Kidney tubule cell (primary cell): ENCODE measurements around the gene DCLK2.

ENCODE experiments used
- DNase-seq: peaks from one replicate; pipeline ENCODE4 v3.0.0-alpha.2; 2018; ENCODE audit warnings: low spot score

Gene DCLK2

GRCh38 chr4:150264595-150265161 lies 186.4 kb downstream of the DCLK2 start:
- DNase-seq: no peak

- no peak for DNase-seq
Observed at GRCh38 chr4:150265806-150266205, 187.6 kb downstream of the DCLK2 start.

DNA sequence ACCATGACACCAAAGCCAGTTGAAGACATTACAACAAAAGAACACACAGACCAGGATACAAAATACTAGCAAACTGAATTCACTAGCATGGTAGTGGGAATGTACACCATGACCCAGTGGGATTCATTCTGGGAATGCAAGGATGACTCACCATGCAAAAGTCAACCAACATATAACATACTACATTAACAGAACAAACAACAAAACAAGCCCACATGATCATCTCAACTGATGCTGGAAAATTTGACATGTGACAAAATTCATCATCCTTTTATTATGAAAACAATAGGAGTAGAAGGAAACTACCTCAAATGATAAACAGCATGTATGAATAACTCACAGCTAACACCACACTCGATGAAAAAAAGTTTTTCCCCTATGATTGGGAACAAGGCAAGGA lies 190.2 kb downstream of the DCLK2 start:
- no peak for DNase-seq

DNA sequence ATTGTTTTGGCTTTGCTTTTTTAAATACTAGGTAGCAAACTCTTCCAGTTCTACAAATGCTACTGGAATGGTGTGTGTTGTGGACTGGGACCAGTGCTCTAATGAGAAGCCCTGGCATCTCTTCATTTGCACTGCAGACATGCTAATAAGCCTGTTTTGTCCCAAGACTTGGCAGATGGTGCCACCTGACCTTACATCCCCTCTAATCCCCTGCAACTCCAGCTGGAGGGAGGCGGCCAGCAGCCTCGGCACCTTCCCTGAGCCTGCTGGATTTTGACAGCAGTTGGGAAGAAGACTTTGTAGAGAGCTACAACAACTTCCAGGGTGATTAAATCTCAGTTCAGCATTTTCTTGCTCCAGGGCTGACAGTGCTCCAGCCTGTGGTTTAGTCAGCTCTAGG lies 200.0 kb downstream of the DCLK2 start:
- no peak for DNase-seq

DNA sequence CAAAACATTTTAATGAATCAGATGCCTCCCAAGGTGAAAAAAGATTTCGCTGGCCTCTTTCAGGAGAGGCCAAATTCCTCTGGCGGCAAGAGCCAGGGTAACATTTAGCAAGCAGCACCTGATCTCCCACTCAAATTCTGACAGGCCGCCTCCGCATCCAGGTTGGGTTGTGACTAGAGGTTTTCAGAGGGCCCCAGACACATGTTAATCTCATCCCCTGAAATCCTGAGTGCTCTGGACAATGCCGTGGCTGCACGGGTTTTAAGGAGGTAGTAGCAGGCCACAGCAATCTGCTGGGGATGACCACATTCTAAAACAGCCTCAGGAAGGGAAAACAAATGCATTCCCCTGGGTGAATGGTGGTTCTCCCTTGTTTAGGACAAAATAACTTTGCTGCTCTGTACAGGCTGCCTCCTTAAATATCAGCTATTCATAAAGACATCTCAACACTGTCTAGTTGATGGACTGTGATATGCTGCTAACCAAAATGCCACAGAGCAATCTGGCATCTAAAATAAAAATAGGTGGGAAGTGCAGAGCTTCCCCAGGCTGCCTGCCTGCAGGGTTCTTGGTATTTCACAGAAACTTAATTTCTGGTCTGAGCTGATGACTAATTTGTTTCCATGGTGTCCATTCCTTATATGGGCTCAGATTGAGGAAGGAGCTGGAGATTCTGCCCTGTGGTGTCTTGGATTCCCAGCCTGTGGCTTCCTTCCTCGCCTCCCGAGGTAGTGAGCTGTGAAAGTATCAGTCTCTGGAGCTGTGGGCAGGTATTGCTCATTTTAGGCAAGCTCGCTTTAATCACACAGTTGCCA lies 202.0 kb downstream of the DCLK2 start:
- DNase-seq: peak; percentile 99

GRCh38 chr4:150280975-150281374 lies 202.7 kb downstream of the DCLK2 start:
- DNase-seq: no peak

GRCh38 chr4:150283689-150284088 lies 205.4 kb downstream of the DCLK2 start:
- DNase-seq: peak; percentile 65

- DNase-seq: peak; percentile 54
Observed at GRCh38 chr4:150286656-150287055, 208.4 kb downstream of the DCLK2 start.

DNA sequence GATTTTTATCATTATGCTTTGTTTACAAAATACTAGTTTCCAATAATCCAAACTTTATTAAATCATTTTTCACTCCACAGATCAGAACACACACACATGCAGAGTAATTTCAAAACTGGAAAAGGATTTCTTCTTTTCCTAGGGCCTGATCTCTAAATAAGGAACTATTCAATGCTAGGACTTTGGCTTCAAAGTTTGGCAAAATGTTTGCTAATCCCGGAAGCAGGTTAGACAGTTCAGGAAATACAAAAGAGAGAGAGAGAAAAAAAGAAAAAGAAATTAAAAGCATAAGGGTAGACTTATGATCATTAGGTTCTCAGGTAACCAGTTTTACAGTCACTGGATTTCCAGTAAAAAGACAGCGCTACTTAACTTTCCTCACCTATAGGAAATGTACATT lies 211.0 kb downstream of the DCLK2 start:
- DNase-seq: no peak

DNA sequence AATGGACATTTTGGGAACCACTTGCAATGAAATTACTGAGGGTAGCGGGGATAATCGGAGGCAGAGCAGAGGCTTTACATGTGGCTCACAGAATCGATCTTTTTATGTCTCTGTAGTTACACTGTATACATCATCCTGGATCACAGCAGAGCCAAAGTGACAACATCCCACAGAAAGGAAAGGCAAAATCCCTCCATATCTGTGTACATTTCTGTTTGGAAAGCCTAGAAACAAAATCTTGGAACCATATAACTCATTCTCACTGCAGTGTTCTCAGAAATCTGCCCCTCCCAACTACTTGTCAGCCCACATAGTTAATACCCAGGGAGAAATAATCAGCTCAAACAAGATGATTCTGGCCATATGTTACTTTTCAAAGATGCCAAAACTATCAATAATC lies 211.6 kb downstream of the DCLK2 start:
- no peak for DNase-seq

DNA sequence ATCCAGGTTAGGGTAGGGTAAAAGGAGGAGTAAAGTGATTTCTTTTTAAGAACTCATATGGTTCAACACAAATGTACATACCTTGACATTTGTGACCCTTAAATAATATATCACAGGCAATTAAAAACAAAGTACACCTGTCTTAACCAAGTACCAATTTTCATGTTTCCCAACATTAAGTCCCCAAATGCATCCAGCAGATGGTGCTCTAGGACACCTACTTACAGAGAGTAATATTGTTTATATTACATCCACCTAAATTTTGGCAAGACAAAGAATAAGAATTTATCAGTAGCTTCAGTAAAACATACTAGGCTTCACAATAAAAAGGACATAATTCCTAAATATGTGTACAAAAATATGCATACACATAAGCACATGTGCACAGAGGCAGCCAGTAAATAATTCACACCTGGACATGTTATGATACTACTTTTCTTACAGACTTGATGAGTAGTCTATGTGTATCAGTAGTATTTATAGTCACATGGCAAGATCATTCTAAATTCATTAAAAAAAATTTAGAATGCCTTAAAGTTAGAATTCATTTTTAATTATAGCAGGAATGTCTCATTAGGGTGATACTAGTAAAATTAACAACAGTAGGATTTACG lies 219.7 kb downstream of the DCLK2 start:
- DNase-seq: peak; percentile 61

GRCh38 chr4:150299816-150300215 lies 221.6 kb downstream of the DCLK2 start:
- no peak for DNase-seq

DNA sequence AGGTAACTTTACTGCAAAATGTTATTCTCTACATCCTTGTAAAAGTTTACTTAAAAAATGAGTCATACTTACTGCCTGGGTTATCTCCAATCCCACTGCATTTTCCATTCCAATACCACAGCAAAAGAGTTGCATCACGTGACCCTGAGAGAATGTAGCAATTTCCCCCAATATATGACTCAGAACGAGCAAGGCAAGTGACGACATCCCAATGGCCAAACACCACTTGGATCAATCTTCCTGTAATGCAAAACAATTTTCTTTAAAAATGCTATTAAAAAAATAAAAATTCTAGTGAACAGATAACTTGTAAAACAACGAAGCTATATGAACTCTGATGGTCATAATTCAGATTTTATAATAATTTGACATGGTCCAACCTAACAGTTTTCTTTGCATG lies 224.3 kb downstream of the DCLK2 start:
- DNase-seq: peak; percentile 92

DNA sequence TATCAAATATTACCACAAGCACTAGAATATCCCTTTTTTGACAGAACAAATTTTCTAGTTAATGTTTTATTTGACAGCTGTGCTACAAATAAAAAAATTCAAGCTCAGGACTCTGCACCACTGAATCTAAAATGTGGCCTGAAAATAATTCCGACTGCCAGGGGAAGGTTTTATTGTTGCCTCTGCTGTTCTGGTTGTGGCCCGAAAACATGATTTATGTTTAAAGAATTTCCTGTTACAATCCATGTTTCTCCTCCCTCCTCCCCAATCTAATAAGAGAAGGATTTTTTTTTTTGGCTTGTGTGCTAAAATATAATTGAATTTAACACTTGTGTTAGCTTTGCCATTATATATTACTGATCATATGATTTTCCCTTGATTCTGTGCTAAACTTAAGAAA lies 227.8 kb downstream of the DCLK2 start:
- DNase-seq: peak; percentile 56

GRCh38 chr4:150306719-150307118 lies 228.5 kb downstream of the DCLK2 start:
- DNase-seq: no peak
